ENCODE measurements around the gene G6PC2.

The G6PC2 gene

DNA sequence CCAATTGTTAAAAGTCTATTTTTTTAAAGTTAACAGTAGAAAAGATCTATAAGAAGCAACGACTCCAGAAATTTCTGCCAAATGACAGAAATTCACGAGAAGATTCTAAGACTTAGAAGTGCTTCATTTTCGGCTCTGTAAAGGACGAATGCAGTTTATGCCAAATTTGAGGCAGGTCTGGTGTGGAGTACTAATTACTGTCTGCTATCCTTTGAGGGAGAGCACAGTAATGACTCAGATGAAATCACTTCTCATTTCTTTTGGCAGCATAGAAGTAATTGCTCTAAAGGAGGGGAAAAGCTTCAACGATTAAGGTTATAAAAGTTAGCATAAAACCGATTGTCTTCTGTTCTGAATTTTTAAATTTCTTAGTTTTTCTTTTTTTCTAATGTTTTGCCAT, 11.4 kb downstream of the G6PC2 start:
- no peak overlapping the region for H3K4me3 ChIP-seq (ENCODE audit: insufficient read depth, low read length, poor library complexity, severe bottlenecking)

DNA sequence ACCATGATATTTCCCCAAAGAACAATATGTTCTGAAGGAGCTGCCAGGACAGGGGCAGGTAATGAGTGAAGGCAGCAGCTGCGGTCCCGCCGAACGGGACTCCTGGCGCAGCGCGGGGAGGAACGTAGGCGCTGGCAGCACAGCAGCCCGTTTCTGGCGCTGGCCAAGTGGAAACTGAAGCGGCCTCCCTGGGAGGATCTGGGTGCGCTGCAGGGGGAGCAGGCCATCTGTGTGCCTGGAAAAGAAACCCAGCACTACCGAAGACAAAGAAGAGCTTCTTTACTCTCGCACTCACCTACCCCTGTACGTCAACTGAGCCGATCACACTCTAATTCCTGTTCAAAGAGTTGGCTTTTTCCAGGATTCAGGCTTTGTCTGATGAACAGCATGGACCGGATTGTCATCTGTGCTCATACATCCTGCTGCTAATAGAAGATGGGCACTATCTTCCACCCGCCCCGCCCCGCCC, 11.8 kb downstream of the G6PC2 start:
- H3K27me3 ChIP-seq (ENCODE audit: low read length), result no peaks in the 10 kb centered on the region
- TF ChIP-seq, protein P1, sequence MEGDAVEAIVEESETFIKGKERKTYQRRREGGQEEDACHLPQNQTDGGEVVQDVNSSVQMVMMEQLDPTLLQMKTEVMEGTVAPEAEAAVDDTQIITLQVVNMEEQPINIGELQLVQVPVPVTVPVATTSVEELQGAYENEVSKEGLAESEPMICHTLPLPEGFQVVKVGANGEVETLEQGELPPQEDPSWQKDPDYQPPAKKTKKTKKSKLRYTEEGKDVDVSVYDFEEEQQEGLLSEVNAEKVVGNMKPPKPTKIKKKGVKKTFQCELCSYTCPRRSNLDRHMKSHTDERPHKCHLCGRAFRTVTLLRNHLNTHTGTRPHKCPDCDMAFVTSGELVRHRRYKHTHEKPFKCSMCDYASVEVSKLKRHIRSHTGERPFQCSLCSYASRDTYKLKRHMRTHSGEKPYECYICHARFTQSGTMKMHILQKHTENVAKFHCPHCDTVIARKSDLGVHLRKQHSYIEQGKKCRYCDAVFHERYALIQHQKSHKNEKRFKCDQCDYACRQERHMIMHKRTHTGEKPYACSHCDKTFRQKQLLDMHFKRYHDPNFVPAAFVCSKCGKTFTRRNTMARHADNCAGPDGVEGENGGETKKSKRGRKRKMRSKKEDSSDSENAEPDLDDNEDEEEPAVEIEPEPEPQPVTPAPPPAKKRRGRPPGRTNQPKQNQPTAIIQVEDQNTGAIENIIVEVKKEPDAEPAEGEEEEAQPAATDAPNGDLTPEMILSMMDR (IDR thresholded peaks at IDR 0.05; ENCODE audit: insufficient read depth, low read length, poor library complexity, severe bottlenecking), result no peak
- no peak for TF ChIP-seq EZH2phosphoT487 (conservative IDR thresholded peaks at IDR 0.05; ENCODE audit: low read length)
- no peaks in the 10 kb centered on the region for H4K20me1 ChIP-seq (ENCODE audit: low read depth, low read length)
- H3F3A ChIP-seq (ENCODE audit: insufficient read depth), result no peaks in the 10 kb centered on the region
- H3K79me2 ChIP-seq (ENCODE audit: insufficient read depth, low read length), result no peaks in the 10 kb centered on the region
- H3K36me3 ChIP-seq (ENCODE audit: low read length), result no peaks in the 10 kb centered on the region
- H3K4me3 ChIP-seq (ENCODE audit: insufficient read depth, low read length, poor library complexity, severe bottlenecking), result no peak overlapping the region
- H3K4me2 ChIP-seq (ENCODE audit: low read depth, low read length, poor library complexity, severe bottlenecking), result no peak overlapping the region
- no peak overlapping the region for H3K9ac ChIP-seq (ENCODE audit: low read length)
- H3K27ac ChIP-seq (ENCODE audit: low read depth, low read length), result no peak overlapping the region
- no peaks in the 10 kb centered on the region for H3K9me2 ChIP-seq (replicated peaks; ENCODE audit: insufficient read depth, low read length)
- no peaks in the 10 kb centered on the region for H3K9me3 ChIP-seq (ENCODE audit: insufficient read depth, low read length)
- H2AFZ ChIP-seq (ENCODE audit: low read depth, low read length, severe bottlenecking), result no peak overlapping the region

More for the DNA sequence above, 11.4 kb downstream of the G6PC2 start:
- Histone ChIP-seq H3K4me2 (ENCODE audit: low read depth, low read length, poor library complexity, severe bottlenecking) (no peak overlapping the region), H3K27ac (ENCODE audit: low read depth, low read length) (no peak overlapping the region), H2AFZ (ENCODE audit: low read depth, low read length, severe bottlenecking) (no peak overlapping the region), H3K27me3 (ENCODE audit: low read length) (no peaks in the 10 kb centered on the region), H3F3A (ENCODE audit: insufficient read depth) (no peaks in the 10 kb centered on the region), H3K79me2 (ENCODE audit: insufficient read depth, low read length) (no peaks in the 10 kb centered on the region), H3K36me3 (ENCODE audit: low read length) (no peaks in the 10 kb centered on the region), H4K20me1 (ENCODE audit: low read depth, low read length) (no peaks in the 10 kb centered on the region), H3K9me2 (replicated peaks; ENCODE audit: insufficient read depth, low read length) (no peaks in the 10 kb centered on the region), H3K9ac (ENCODE audit: low read length) (no peak overlapping the region), H3K9me3 (ENCODE audit: insufficient read depth, low read length) (no peaks in the 10 kb centered on the region)
- TF ChIP-seq EZH2phosphoT487 (conservative IDR thresholded peaks at IDR 0.05; ENCODE audit: low read length), result no peak
- TF ChIP-seq, protein P1 (IDR thresholded peaks at IDR 0.05; ENCODE audit: insufficient read depth, low read length, poor library complexity, severe bottlenecking), result no peak

DNA sequence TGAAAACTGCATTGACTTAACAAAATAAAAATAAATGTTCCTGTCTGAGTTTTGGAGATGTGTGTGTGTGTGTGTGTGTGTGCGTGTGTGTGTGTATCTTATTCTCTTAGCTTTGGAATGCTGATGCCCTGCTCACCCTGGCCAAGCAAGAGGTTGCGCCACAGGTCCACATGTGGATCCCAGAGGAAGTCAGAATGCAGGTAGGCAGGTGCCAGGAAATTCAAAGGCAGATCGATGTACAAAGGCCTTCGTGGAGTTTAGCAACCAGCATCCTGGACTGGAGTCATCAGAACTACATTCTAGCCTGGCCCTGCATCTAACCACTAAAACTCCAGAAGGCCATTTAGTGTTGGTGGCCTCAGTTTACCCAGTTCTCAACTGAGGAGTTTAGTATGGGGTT, 12.4 kb downstream of the G6PC2 start:
- H3K27me3 ChIP-seq (ENCODE audit: low read length), result no peaks in the 10 kb centered on the region
- no peak overlapping the region for H3K4me2 ChIP-seq (ENCODE audit: low read depth, low read length, poor library complexity, severe bottlenecking)
- no peak overlapping the region for H3K27ac ChIP-seq (ENCODE audit: low read depth, low read length)
- H3F3A ChIP-seq (ENCODE audit: insufficient read depth), result no peaks in the 10 kb centered on the region
- no peak overlapping the region for H3K9ac ChIP-seq (ENCODE audit: low read length)
- H2AFZ ChIP-seq (ENCODE audit: low read depth, low read length, severe bottlenecking), result no peak overlapping the region
- H3K9me2 ChIP-seq (replicated peaks; ENCODE audit: insufficient read depth, low read length), result no peaks in the 10 kb centered on the region
- no peaks in the 10 kb centered on the region for H3K79me2 ChIP-seq (ENCODE audit: insufficient read depth, low read length)
- no peaks in the 10 kb centered on the region for H3K9me3 ChIP-seq (ENCODE audit: insufficient read depth, low read length)
- no peak for TF ChIP-seq EZH2phosphoT487 (conservative IDR thresholded peaks at IDR 0.05; ENCODE audit: low read length)
- TF ChIP-seq, protein P1 (IDR thresholded peaks at IDR 0.05; ENCODE audit: insufficient read depth, low read length, poor library complexity, severe bottlenecking), result no peak
- no peaks in the 10 kb centered on the region for H4K20me1 ChIP-seq (ENCODE audit: low read depth, low read length)
- H3K4me3 ChIP-seq (ENCODE audit: insufficient read depth, low read length, poor library complexity, severe bottlenecking), result no peak overlapping the region
- no peaks in the 10 kb centered on the region for H3K36me3 ChIP-seq (ENCODE audit: low read length)

Data from SU-DHL-6 (cell line).